Left renal pelvis (tissue), 4 donors: ENCODE data around the gene CALCOCO2. TPM values are rescaled to one million over a fixed set of nuclear protein-coding genes. Genes with fewer than 3 reads are reported as not detected.
"Not testable (repeated sequence)": the region's sequence is repeated elsewhere in the genome, so short reads cannot be mapped to it uniquely, and the experiment has no call there.

ENCODE experiments used
- DNase-seq, 4 donors: peaks; one replicate each; pipeline ENCODE4 v3.0.0-alpha.2; 2013; ENCODE audit warnings: low read depth in 4 of 4, low spot score in 3 of 4
- polyA plus RNA-seq, 4 donors: library from polyadenylated mRNA; unstranded; fragments of 120-200 nt; gene quantifications; one replicate each; pipeline ENCODE4 v1.2.1, GENCODE V29; 2013; ENCODE audit not compliant: insufficient read length in 4 of 4

The CALCOCO2 gene
- polyA plus RNA-seq, 4 donors, result 71.0 to 87.9 (median 81.8) TPM

DNA sequence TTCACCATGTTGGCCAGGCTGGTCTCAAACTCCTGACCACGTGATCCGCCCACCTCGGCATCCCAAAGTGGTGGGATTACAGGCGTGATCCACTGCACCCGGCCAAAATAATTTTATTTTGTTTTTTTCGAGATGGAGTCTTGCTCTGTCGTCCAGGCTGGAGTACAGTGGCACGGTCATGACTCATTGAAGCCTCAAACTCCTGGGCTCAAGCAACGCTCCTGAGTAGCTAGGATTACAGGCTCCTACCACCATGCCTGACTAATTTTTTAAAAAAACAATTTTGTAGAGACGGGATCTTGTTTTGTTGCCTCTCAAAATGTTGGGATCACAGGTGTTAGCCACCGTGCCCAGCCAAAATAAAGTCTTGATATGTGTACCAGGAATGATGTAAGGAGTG lies 11.4 kb upstream of the CALCOCO2 start:
- no peak for DNase-seq

DNA sequence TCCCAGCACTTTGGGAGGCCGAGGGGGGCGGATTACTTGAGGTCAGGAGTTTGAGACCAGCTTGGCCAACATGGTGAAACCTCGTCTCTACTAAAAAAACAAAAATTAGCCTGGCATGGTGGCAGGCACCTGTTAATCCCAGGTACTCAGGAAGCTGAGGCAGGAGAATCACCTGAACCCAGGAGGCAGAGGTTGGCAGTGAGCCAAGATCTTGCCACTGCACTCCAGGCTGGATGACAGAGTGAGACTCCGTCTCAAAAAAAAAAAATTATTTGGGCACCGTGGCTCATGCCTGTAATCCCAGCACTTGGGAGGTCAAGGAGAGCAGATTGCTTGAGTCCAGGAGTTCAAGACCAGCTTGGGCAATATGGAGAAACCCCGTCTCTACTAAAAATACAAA lies 9.9 kb upstream of the CALCOCO2 start:
- not testable (repeated sequence) for DNase-seq

DNA sequence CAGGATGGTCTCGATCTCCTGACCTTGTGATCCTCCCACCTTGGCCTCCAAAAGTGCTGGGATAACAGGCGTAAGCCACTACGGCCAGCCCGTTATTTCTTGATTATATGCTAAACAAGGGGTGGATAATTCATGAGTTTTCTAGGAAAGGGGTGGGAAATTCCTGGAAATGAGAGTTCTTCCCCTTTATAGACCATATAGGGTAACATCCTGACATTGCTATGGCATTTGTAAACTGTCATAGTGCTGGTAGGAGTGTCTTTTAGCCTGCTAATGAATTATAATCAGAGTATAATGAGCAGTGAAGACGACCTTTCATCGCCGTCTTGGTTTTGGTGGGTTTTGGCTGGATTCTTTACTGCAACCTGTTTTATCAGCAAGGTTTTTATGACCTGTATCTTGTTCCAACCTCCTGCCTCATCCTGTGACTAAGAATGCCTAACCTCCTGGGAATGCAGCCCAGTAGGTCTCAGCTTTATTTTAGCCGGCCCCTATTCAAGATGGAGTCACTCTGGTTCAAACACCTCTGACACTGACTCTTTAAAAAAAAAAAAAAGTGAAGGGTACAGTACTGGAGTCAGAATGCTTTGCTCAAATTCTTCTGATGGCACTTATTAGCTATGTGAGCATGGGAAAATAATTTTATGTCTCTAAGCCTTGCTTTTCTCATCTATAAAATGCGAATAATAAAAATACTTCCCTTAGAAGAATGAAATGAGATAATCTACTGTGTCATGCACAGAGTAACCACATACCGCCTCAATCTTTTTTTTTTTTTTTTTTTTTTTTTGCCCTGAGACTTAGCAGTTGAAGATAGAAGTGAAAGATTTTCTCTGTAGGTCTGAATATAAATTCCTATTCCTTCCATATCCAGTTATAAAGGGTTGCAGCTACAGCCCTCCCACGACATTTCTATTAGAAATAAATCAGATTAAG lies 5.1 kb upstream of the CALCOCO2 start:
- DNase-seq, result no peak

DNA sequence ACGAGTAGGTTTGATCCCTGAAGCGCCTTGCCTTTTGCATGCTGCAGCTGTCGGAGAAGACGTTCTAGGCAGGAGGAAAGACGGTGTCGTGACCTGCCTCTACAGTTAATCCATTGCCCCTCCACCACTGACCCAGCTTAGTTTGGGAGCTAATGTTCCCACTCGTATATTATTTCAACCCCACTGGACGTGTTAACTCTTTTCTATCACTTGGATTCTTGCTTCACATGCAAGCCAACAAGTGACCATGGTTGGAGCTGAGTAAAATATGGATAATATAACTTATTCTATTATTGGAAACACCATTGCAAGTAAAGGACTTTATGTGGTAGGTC lies 681 bp downstream of the CALCOCO2 start:
- no peak for DNase-seq

DNA sequence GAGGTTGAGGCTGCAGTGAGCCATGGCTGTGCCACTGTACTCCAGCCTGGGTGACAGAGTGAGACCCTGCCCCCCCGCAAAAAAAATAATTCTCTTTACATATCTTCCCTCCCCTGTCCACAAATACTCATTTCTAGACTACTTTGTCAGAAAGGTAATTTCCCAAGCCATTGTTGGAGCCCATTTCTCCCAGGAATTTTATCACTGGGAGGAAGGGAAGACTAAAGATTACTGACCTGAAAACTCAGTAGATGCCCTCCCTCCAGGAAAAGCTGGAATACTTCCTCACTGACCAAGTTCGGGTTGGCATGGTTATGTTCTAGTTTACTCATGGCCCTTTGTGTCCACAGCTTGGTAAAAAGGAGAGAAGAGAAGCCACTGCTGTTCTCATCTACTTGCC lies 4.1 kb downstream of the CALCOCO2 start:
- no peak for DNase-seq

DNA sequence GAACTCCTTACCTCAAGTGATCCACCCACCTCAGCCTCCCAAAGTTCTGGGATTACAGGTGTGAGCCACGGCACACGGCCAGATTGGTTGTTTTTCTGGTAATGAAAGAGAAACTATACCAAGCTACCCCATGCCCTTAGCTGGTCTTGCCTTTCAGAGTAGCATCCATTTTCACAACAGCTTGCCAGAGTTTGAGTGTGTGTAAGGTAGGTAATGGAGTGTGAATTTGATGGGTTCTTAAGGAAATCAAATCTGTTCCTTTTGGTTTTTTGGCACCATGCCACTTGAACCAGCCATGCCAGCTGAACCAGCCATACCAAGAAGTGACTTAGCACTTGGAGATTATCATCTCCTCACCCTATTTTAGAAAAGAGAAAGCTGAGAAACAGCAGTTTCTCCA lies 5.1 kb downstream of the CALCOCO2 start:
- DNase-seq, result no peak

DNA sequence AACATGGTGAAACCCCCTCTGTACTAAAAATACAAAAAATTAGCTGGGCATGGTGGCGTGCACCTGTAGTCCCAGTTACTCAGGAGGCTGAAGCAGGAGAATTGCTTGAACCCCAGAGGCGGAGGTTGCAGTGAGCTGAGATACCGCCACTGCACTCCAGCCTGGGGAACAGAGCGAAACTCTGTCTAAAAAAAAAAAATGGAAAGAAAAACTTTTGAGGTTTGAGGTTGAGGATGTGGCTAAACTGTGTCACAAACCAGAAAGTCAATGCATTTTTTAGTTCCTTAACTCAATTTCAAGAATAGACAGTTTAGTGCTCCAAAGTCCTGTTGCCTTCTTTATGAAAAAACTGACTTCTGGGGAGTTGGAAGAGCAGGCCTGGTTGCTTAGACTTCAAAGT lies 6.6 kb downstream of the CALCOCO2 start:
- DNase-seq, result not testable (repeated sequence)

DNA sequence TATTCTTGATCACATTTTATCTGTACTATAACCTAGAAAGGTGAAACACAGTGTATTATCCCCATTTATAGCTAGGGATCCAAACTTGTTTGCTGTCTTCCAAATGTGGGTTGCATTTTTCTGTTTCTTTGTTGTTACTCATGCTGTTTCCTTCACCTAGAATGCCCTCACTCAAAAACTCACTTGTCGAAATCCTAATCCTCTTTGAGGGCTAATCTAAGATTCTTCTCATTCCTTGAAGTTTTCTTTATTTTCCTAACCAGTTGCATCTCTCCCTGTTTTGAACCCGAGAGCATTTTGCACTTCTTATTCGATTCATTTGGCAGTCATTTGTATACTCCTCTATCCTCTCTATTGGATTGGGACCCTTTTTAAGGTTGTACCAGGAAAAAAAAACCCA lies 9.6 kb downstream of the CALCOCO2 start:
- no peak for DNase-seq

DNA sequence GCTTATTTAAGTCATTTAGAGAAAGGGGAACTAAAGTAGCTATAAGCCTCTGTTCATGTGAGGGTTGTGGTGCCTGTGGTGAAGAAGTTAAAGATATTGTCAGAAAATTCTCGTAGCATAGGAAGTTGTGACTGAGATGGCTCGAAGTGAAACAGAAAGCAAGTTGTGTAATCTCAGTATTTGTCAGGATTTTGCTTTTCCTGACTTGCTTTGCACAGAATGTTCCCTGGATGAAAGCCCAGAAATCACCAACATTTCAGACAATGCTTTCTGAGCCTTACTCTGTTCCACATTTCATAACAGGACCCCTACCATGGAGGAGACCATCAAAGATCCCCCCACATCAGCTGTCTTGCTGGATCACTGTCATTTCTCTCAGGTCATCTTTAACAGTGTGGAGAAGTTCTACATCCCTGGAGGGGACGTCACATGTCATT lies 10.6 kb downstream of the CALCOCO2 start:
- DNase-seq, result no peak

DNA sequence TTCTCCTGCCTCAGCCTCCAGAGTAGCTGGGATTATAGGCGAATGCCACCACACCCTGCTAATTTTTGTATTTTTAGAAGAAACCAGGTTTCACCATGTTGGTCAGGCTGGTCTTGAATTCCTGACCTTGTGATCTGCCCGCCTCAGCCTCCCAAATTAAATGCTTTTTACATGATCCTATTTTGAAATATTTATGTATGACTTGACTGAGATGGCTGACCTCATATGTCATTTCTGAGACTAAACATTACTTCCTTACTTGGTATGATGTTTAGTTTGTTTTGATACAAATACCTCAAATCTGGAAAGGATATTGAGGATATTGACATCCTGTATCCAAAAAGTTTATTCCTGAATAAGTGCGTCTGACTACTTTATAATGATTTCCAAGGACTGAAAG lies 11.9 kb downstream of the CALCOCO2 start:
- no peak for DNase-seq

DNA sequence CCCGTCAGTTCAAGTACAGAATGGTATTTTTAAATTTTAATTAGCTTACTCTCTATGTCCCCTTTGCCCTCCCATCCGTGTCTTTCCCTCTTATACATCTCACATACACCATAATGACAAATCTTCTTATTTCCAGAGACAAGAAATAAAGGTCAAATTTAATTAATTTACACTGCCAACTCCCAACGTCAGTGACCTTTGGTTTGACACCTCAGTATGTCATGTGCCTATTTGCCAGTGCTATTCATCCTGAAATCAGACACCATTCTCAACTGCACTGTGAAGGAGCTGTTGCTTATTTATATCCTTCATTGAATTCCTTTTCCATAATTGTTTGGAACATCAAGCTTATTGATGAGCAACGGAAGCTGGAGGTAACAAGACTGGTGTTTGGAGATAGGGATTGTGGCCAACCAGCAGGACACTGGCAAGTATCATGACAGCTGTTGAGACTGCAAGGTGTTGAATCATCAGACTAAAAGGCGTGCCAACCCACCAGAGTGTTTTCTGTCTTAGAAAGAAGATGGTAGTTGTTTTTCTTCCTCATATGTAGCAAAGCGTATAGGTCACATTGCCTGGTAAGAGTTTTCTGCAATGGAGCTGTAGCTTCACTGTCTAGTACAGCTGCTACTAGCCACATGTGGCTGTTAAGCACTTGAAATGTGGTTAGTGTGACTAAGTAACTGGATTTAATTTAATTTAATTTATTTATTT lies 12.5 kb downstream of the CALCOCO2 start:
- no peak for DNase-seq

DNA sequence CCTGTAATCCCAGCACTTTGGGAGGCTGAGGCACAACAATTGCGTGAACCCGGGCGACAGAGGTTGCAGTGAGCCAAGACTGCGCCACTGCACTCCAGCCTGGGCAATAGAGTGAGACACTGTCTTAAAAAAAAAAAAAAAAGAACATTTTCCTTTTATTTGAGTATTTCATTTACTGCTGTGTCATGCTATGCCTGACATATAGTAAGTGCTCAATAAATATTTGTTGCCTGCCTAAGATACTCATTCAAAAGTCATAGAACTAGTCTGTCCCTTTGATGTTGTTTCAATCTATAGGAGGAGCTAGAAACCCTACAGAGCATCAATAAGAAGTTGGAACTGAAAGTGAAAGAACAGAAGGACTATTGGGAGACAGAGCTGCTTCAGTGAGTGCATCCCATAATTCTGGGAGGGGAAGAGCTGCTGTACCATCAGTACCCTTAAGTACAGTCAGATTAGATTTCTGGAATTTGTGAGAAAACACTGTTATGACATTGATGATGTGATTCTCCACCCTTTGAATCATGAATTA lies 20.0 kb downstream of the CALCOCO2 start:
- DNase-seq, result no peak

DNA sequence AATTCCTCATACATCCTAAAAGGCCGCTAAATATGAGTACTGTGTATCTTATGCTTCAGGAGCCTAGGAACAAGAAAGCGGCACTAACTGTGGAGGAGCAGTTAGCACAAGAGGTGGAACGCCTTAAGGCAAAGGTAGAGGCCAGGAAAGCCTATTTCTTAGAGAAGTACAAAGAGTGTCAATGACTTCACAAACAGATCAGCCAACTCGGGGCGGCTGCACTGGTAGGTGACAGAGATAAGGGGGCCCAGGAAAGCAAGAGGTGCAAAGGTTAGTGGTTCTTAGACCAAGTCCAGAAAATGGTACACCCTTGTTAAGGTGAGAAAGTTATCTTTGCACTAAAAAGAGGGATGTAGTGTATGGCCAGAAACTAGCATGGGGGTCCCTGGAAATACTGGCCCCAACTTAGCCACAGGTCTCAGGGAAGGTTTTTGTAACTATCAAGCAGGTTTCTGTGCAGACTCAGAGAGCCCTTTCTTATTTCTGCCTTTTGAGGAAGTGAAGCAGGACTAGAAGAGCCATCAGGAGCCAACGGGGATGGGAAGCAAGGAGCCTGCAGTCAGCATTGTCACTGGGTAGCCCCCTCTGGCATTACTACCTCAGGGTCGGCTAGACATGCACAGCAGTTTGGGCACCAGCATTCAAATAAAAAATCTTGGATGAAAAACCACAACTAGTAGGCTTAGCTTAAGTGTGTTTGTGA lies 24.1 kb downstream of the CALCOCO2 start:
- no peak for DNase-seq

DNA sequence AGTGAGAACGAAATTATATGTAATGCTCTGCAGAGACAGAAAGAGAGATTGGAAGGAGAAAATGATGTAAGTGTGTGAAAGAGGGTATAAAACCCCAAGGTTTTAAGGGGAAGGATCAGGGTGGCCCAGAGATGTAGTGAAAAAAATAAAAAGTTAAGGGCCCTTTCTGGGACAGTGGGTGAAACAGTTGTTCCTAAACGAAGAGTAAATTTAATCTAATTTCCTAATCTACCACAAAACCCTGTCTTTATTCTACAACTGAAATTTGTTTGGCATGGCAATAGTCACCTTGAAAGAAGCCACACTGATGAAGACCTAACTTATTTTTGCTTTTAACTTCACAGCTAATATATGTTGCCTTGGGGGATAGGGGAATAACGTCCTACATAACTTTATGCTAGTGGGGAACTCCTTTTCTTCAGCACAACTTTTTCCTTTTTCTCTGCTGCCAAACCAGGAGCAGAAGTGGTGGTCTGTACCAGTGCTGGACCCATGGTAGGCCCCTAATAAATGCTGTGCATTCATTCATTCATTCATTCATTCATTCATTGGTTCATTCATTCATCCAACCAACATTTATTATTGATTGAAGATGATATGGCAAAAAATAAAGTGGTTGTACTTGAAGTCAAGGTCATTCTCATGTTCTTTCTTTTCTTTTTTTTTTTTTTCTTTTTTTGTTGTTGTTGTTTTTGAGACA lies 25.4 kb downstream of the CALCOCO2 start:
- DNase-seq, result no peak

DNA sequence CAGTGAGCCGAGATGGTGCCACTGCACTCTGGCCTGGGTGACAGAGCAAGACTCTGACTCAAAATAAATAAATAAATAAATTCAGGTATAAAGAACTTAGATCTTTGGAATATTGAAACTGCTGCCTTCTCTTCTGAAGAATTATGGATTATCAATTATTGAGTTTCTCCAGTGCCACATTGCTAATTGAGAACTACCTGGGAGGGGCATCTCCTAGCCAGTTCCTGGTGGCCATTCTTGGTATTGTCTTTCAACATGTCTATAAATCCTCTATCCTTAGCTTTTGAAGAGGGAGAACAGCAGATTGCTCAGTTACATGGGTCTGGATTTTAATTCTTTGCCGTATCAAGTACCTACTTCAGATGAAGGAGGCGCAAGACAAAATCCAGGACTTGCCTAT lies 29.2 kb downstream of the CALCOCO2 start:
- DNase-seq, result no peak

DNA sequence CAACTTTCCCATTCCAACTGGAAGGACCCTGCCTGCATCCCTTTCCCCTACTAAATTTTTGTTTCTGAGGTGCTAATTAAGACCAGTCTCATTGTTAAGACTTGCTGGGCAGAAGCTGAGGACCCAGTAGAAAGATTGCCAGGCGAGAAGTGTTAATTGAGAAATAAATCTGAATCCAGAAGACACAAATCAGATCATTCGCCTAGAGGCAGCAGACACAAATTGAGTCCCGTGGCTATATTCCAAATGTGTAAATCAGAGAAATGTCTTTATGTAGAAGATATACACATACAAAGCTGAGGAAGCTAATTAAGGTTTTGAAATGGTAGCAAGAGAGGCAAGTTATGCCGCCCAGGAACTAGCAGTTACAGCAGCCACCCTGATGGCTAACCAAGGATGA lies 29.6 kb downstream of the CALCOCO2 start:
- DNase-seq, result no peak

DNA sequence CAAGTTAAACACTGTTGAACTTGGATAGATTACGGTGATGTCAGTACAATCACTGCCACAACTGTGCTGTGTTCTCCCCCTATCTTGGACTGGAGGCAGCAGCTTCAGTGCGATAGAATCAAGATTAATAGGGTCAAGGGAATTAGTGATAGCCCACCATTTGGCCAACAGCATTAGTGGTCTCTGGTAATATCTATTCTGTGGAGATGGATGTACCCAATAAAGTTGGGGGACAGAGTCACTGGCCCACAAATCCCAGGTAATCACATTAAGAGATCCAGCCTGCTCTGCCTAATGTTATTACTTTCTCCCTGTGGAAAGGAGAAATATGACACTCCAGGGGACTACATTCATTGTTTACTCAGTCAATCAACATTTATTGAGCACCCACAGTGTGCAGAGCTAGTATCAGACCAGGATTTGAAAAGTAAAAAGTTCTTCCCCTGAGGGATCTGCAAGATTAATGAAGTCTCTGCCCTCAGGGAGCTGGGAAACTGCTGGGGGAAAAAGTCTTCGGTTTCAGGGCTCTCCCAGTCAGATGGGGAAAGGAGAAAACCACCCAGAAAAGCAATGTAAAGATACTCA lies 38.2 kb downstream of the CALCOCO2 start:
- no peak for DNase-seq

DNA sequence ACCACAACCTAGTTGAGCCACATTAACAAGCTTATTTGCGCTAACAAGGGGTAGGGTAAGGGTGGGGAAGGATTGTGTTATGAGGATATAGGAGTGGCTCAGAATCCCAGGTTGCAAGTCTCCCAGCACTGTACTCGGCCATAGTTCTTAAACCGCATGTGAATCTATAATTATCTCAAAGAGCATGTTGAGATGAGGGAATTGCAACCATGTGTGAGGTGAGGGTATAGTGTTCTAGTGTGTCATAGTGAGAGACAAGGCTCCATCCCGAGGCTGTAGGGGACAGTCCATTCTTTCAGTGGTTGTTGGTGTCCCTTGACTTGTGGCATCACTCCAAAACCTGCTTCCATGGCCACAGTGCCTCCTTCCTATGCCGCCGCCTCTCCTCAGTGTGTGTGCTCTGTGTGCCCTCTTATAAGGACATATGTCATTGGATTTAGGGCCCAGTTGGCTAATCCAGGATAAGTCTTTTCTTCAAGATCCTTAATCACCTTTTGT lies 39.0 kb downstream of the CALCOCO2 start:
- DNase-seq, result no peak

DNA sequence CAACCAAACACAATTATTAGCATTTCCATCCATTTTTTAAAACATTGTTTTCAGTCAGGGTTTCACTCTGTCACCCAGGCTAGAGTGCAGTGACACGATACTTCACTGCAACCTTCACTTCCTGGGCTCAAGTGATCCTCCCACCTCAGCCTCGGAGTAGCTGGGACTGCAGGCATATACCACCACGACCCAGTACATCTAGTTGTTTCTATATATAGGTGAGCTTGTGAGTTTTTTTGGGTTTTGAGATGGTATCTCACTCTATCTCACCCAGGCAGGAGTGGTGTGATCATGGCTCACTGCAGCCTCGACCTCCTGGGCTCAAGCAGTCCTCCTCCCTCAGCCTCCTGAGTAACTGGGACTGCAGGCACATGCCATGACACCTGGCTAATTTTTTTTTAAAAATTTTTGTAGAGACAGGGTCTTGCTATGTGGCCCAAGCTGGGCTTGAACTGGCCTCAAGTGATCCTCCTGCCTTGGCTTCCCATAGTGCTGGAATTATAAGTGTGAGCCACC lies 40.3 kb downstream of the CALCOCO2 start:
- no peak for DNase-seq
